GM12878 (cell line): ENCODE results near the gene HS3ST2. TPM values are rescaled to one million over a fixed set of nuclear protein-coding genes. Genes with fewer than 3 reads are reported as not detected.

Source experiments
- ATAC-seq: fragments of 200-7000 bp; cut with Tn5 transposase; 3 replicates; pipeline ENCODE4 v1.9.1; 2020; ENCODE audit warnings: mild to moderate bottlenecking, moderate library complexity
- BruUV-seq: library from RNA; stranded (reverse); fragments of 400-500 nt; replicated peaks from 2 replicates; lab custom pipeline; 2021; lab: Mats Ljungman, UMichigan
- CTCF ChIA-PET: fragments of 300-600 bp; sonication (Branson Sonifier 250); formaldehyde crosslinking; extraction: SDS; loops from one replicate; lab custom pipeline; 2021; ENCODE audit warnings: inconsistent platforms; lab: Yijun Ruan, JAX
- POLR2A ChIA-PET: fragments of 350-600 bp; formaldehyde crosslinking; extraction: SDS; loops from one replicate; lab custom pipeline; 2021; ENCODE audit warnings: inconsistent platforms; lab: Charles Lee
- RAD21 ChIA-PET: fragments of 300-600 bp; sonication (Branson Sonifier 250); formaldehyde crosslinking; loops from one replicate; lab custom pipeline; 2023; ENCODE audit warnings: antibody characterized with exemption; ENCODE audit not compliant: unreplicated experiment; lab: Charles Lee
- SMC1A ChIA-PET: fragments of 300-600 bp; sonication (Branson Sonifier 250); formaldehyde crosslinking; loops from one replicate; lab custom pipeline; 2023; ENCODE audit not compliant: unreplicated experiment, uncharacterized antibody; lab: Charles Lee
- DNase-seq: peaks from one replicate; pipeline ENCODE4 v3.0.0-alpha.2; 2011; ENCODE audit warnings: low read depth, low spot score
- FAIRE-seq: peaks from 3 replicates; lab custom pipeline; 2011; peaks lifted over from hg19 to GRCh38; lab: Jason Lieb, UNC
- H2AFZ ChIP-seq: 2 replicates; pipeline ENCODE4 v1.6.0; 2011; ENCODE audit warnings: low read depth, low read length, control low read depth; ENCODE audit not compliant: control insufficient read depth
- H3K27ac ChIP-seq: 2 replicates; pipeline ENCODE4 v1.5.1; 2011; ENCODE audit warnings: control low read depth; ENCODE audit not compliant: control insufficient read depth, insufficient read depth
- H3K27me3 ChIP-seq, 2 experiments: replicated peaks in 1 of 2; 2 replicates each; pipeline versions ENCODE4 v1.6.0 to v1.6.1; 2011; ENCODE audit warnings: low read length in 1 of 2; ENCODE audit not compliant: control insufficient read depth in 2 of 2, insufficient read depth in 2 of 2
- H3K36me3 ChIP-seq, 2 experiments: 2 replicates each; pipeline ENCODE4 v1.5.1; 2011; ENCODE audit warnings: low read length in 1 of 2; ENCODE audit not compliant: control insufficient read depth in 2 of 2, insufficient read depth in 2 of 2
- H3K4me1 ChIP-seq: 2 replicates; pipeline ENCODE4 v1.6.1; 2011; ENCODE audit warnings: mild to moderate bottlenecking, low read length, moderate library complexity, mixed read lengths; ENCODE audit not compliant: control insufficient read depth, insufficient read depth
- H3K4me2 ChIP-seq: 2 replicates; pipeline ENCODE4 v1.6.0; 2011; ENCODE audit warnings: control low read depth; ENCODE audit not compliant: control insufficient read depth, insufficient read depth
- H3K4me3 ChIP-seq: fragments of 200-600 bp; sonication (generic); 2 replicates; pipeline ENCODE4 v1.5.1; 2016
- H3K79me2 ChIP-seq: 2 replicates; pipeline ENCODE4 v1.6.0; 2011; ENCODE audit warnings: low read length; ENCODE audit not compliant: control insufficient read depth, insufficient read depth
- H3K9ac ChIP-seq: 2 replicates; pipeline ENCODE4 v1.8.0; 2011; ENCODE audit warnings: low read length, control low read depth, mixed read lengths; ENCODE audit not compliant: control insufficient read depth, insufficient read depth
- H3K9me3 ChIP-seq: replicated peaks from 3 replicates; pipeline ENCODE4 v1.5.1; 2011; ENCODE audit warnings: mild to moderate bottlenecking, low read length; ENCODE audit not compliant: control insufficient read depth, insufficient read depth
- H4K20me1 ChIP-seq: 2 replicates; pipeline ENCODE4 v1.6.0; 2011; ENCODE audit not compliant: control insufficient read depth, insufficient read depth
- BCL11A ChIP-seq: IDR thresholded peaks from 2 replicates; pipeline ENCODE4 v1.6.1; 2011; ENCODE audit warnings: low read depth, low read length
- ESRRA ChIP-seq: IDR thresholded peaks from 2 replicates; pipeline ENCODE4 v1.6.1; 2012; ENCODE audit warnings: mild to moderate bottlenecking, low read length, improper control_type of control experiment
- MEF2B ChIP-seq: fragments of 450-650 bp; IDR thresholded peaks from 2 replicates; pipeline ENCODE4 v1.6.1; 2018; ENCODE audit warnings: mild to moderate bottlenecking, moderate library complexity; ENCODE audit not compliant: partially characterized antibody, poor library complexity, severe bottlenecking
- POU2F2 ChIP-seq: IDR thresholded peaks from 3 replicates; pipeline ENCODE4 v1.6.1; 2011; ENCODE audit warnings: low read depth, mild to moderate bottlenecking, low read length, borderline replicate concordance
- RB1 ChIP-seq: fragments of 450-650 bp; formaldehyde crosslinking; IDR thresholded peaks from 2 replicates; pipeline ENCODE4 v1.6.1; 2017; ENCODE audit warnings: mild to moderate bottlenecking, borderline replicate concordance
- RUNX3 ChIP-seq: IDR thresholded peaks from 2 replicates; pipeline ENCODE4 v1.6.1; 2012; ENCODE audit warnings: low read length, inconsistent platforms
- SIX5 ChIP-seq: IDR thresholded peaks from 2 replicates; pipeline ENCODE4 v1.6.1; 2011; ENCODE audit warnings: mild to moderate bottlenecking, low read depth, low read length, moderate library complexity; ENCODE audit not compliant: severe bottlenecking
- YY1 ChIP-seq: IDR thresholded peaks from 2 replicates; pipeline ENCODE4 v1.6.1; 2011; ENCODE audit warnings: low read depth, mild to moderate bottlenecking, low read length
- ZNF217 ChIP-seq: fragments of 450-650 bp; IDR thresholded peaks from 2 replicates; pipeline ENCODE4 v1.6.1; 2017; ENCODE audit warnings: antibody characterized with exemption, mild to moderate bottlenecking
- ZNF592 ChIP-seq: fragments of 450-650 bp; IDR thresholded peaks from 2 replicates; pipeline ENCODE4 v1.6.1; 2017; ENCODE audit warnings: mild to moderate bottlenecking, moderate library complexity
- in situ Hi-C: fragments of 300-500 bp; cut with MboI; formaldehyde crosslinking; loops from 9 replicates; pipeline ENCODE4 v1.14.3; 2018; ENCODE audit warnings: mixed read lengths
- intact Hi-C: fragments of 100-400 bp; cut with micrococcal nuclease; formaldehyde crosslinking; loops from one replicate; pipeline ENCODE4 v1.14.2; 2022; ENCODE audit not compliant: unreplicated experiment
- polyA plus RNA-seq, 11 experiments: library from polyadenylated mRNA; depleted of rRNA in 4 of 11; unstranded in 6 of 11; stranded (reverse) in 5 of 11; fragments of >200 nt; fragmentation: Nextera tagmentation in 4 of 11; fragmentation: Illumina TruSeq in 1 of 11; extraction: Ambion mirVana in 4 of 11; extraction: Trizol in 1 of 11; gene quantifications; 1 replicate in 1 of 11; 2 replicates in 10 of 11; pipeline versions ENCODE4 v1.2.1 to v1.2.3, GENCODE V29; 2011 to 2016; ENCODE audit warnings: inconsistent platforms in 2 of 11, missing spikeins in 2 of 11, low read depth in 1 of 11
- total RNA-seq, 4 experiments: library from RNA; depleted of rRNA in 3 of 4; stranded (reverse); fragments of >200 nt in 3 of 4; fragmentation: Illumina TruSeq in 1 of 4; extraction: Trizol in 1 of 4; gene quantifications; 2 replicates each; pipeline versions ENCODE4 v1.2.1 to v1.2.3, GENCODE V29; 2013 to 2021
- TF ChIP-seq, protein P1 (sequence below): fragments of 450-650 bp; IDR thresholded peaks from 2 replicates; pipeline ENCODE4 v1.6.1; 2018; ENCODE audit warnings: borderline replicate concordance, mild to moderate bottlenecking; ENCODE audit not compliant: partially characterized antibody

Gene HS3ST2
- total and polyA plus RNA-seq, 10 of the 15 experiments (the other 5 are each of a cell fraction or from before 2014, with no cell fraction given) = not detected

DNA sequence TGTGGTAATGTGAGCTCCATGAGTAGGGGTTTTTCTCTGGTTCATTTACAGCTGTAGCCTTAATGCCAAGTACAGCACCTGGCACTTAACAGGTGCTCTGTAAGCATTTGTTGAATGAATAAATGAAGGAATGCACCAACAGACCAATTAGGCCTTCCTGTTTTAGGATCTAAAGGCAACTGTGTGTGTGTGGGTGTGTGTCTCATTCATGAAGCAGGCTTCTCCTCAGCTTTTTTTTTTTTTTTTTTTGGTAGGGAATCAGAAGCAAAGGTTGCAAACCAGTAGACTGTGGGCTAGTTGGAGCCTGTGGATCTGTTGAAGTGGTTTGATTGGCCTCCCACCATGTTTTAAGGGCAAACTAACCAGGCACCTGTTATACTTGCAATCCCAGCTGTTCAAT is 48.1 kb downstream of the HS3ST2 start:
- Histone ChIP-seq H4K20me1 (no peaks in the 10 kb centered on the region), H3K36me3 (no peaks in the 10 kb centered on the region), H3K27me3 (no peaks in the 10 kb centered on the region; a peak in 1 of 4 replicates), H2AFZ (no peak overlapping the region), H3K9me3 (no peaks in the 10 kb centered on the region), H3K79me2 (no peaks in the 10 kb centered on the region), H3K4me1 (no peaks in the 10 kb centered on the region), H3K4me2 (no peak overlapping the region), H3K9ac (no peak overlapping the region), H3K27ac (no peak overlapping the region), H3K4me3 (no peak overlapping the region)
- FAIRE-seq (no peak), ATAC-seq (no peak), DNase-seq (no peak)
- intact Hi-C loops = no loop called here
- POLR2A ChIA-PET = interaction anchor here (0.6 kb wide), 1 partner anchor 1832 kb away, joined by 3 read pairs; no protein-coding TSS in a partner anchor
- in situ Hi-C loops = no loop called here
- SMC1A ChIA-PET = interaction anchor here (0.6 to 0.8 kb wide), 3 partner anchors 21 to 790 kb away, joined by 3 read pairs; no protein-coding TSS in a partner anchor
- CTCF ChIA-PET = no interaction called here
- BruUV-seq = no TSS peak
- TF ChIP-seq MEF2B = no peak
- no peak for TF ChIP-seq SIX5
- TF ChIP-seq, protein P1, sequence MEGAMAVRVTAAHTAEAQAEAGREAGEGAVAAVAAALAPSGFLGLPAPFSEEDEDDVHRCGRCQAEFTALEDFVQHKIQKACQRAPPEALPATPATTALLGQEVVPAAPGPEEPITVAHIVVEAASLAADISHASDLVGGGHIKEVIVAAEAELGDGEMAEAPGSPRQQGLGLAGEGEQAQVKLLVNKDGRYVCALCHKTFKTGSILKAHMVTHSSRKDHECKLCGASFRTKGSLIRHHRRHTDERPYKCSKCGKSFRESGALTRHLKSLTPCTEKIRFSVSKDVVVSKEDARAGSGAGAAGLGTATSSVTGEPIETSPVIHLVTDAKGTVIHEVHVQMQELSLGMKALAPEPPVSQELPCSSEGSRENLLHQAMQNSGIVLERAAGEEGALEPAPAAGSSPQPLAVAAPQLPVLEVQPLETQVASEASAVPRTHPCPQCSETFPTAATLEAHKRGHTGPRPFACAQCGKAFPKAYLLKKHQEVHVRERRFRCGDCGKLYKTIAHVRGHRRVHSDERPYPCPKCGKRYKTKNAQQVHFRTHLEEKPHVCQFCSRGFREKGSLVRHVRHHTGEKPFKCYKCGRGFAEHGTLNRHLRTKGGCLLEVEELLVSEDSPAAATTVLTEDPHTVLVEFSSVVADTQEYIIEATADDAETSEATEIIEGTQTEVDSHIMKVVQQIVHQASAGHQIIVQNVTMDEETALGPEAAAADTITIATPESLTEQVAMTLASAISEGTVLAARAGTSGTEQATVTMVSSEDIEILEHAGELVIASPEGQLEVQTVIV = no peak
- RAD21 ChIA-PET = no interaction called here

DNA sequence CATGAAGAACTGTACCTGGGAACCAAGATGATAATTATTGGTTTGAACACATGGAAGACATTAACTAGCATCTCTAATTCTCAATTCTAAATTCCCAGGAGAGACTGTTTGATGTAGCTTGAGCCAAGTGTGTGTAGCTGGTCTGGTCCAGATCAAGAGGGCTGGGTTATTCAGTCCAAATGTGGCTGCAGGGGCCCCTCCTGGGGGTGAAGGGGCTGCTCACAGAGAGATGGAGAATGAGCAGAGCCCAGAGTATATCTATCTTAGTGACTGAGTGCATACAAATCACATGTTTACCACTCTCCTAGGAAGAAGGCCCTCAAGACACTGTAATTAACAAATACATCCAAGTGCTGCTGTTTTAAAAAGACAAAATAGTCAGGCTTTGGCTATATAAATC is 50.4 kb downstream of the HS3ST2 start:
- ATAC-seq = no peak
- intact Hi-C loops = no loop called here
- Histone ChIP-seq H2AFZ (no peak overlapping the region), H3K79me2 (no peaks in the 10 kb centered on the region), H3K4me3 (no peak overlapping the region), H3K4me1 (no peaks in the 10 kb centered on the region), H3K4me2 (no peak overlapping the region), H4K20me1 (no peaks in the 10 kb centered on the region), H3K9ac (no peak overlapping the region), H3K27ac (no peak overlapping the region), H3K27me3 (no peaks in the 10 kb centered on the region; a peak in 1 of 4 replicates), H3K9me3 (no peaks in the 10 kb centered on the region), H3K36me3 (no peaks in the 10 kb centered on the region)
- ChIA-PET SMC1A (no interaction called here), POLR2A (no interaction called here), CTCF (no interaction called here), RAD21 (no interaction called here)
- FAIRE-seq = no peak
- in situ Hi-C loops = no loop called here
- BruUV-seq = no TSS peak
- no peak for DNase-seq
- TF ChIP-seq ESRRA = no peak
- no peak for TF ChIP-seq ZNF217
- TF ChIP-seq RB1 = no peak
- no peak for TF ChIP-seq POU2F2
- no peak for TF ChIP-seq ZNF592
- no peak for TF ChIP-seq BCL11A
- TF ChIP-seq RUNX3 = no peak
- TF ChIP-seq YY1 = no peak
